ENCODE measurements around the gene NFKBIL1. TPM values are rescaled to one million over a fixed set of nuclear protein-coding genes. Genes with fewer than 3 reads are reported as not detected.
"Not testable (repeated sequence)": the region's sequence is repeated elsewhere in the genome, so short reads cannot be mapped to it uniquely, and the experiment has no call there.

NFKBIL1 gene
- 21.2 to 30.1 TPM (median 29.6 TPM) in 3 replicates for total RNA-seq
- long read RNA-seq, transcript NFKBIL1-203 (4 exons, 1,478 nt), result major isoform, 13 of 34 reads
- long read RNA-seq, partial matches to known transcripts, result 13 of 34 reads
- long read RNA-seq, other reads (novel, unspliced or antisense), result 2 of 34 reads

- Mint-ChIP-seq H3K27ac (ENCODE audit: unreplicated experiment) (peak within 1 kb of the TSS; percentile 97), H3K4me1 (ENCODE audit: low read depth) (peaks cover 52% of the 10 kb centered on the region), H3K27me3 (ENCODE audit: low read depth) (no peaks in the 10 kb centered on the region), H3K9me3 (ENCODE audit: low read depth) (no peaks in the 10 kb centered on the region), H3K36me3 (ENCODE audit: low read depth) (peaks cover 5% of the 10 kb centered on the region), H3K4me3 (ENCODE audit: unreplicated experiment) (peak within 1 kb of the TSS; percentile 97)
- TF ChIP-seq, protein P1, sequence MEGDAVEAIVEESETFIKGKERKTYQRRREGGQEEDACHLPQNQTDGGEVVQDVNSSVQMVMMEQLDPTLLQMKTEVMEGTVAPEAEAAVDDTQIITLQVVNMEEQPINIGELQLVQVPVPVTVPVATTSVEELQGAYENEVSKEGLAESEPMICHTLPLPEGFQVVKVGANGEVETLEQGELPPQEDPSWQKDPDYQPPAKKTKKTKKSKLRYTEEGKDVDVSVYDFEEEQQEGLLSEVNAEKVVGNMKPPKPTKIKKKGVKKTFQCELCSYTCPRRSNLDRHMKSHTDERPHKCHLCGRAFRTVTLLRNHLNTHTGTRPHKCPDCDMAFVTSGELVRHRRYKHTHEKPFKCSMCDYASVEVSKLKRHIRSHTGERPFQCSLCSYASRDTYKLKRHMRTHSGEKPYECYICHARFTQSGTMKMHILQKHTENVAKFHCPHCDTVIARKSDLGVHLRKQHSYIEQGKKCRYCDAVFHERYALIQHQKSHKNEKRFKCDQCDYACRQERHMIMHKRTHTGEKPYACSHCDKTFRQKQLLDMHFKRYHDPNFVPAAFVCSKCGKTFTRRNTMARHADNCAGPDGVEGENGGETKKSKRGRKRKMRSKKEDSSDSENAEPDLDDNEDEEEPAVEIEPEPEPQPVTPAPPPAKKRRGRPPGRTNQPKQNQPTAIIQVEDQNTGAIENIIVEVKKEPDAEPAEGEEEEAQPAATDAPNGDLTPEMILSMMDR (IDR thresholded peaks at IDR 0.05), result peak; percentile 52
- DNase-seq (ENCODE audit: low spot score), result peak; percentile 97
Observed at GRCh38 chr6:31546958-31547726, at the start of gene NFKBIL1. TSS of gene NFKBIL1 (plus strand) at chr6:31547608. CDS start at chr6:31547695, 87 bp downstream.

GRCh38 chr6:31498748-31499147, 48.7 kb upstream of the NFKBIL1 start:
- no peak for DNase-seq (ENCODE audit: low spot score)
- Mint-ChIP-seq H3K27ac (ENCODE audit: unreplicated experiment) (peak overlapping the region; percentile 71), H3K4me1 (ENCODE audit: low read depth) (peaks cover 44% of the 10 kb centered on the region), H3K4me3 (ENCODE audit: unreplicated experiment) (peak overlapping the region; percentile 87), H3K36me3 (ENCODE audit: low read depth) (peaks cover 1% of the 10 kb centered on the region), H3K27me3 (ENCODE audit: low read depth) (no peaks in the 10 kb centered on the region), H3K9me3 (ENCODE audit: low read depth) (peaks cover 6% of the 10 kb centered on the region)
- TF ChIP-seq, protein P1 (IDR thresholded peaks at IDR 0.05), result no peak

DNA sequence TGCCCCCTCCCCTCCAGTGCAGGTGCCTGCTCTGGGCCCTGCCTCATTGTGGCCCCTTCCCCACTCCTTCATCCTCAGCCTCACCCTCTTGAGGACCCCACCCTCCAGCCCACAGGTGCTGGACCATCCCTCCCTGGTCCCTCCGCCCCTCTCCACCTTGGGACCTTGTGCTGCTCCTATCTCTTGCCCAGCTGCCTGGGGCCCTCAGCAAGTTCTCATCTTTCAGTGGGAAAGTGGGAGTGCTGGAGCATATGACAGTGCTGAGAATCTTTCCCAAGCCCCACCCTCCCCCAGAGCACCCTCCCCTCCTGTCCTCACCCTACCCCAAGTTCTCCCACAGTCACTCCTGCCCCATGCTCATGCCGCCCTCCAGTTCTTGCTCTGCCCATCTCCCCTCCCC, 47.8 kb upstream of the NFKBIL1 start:
- not testable (repeated sequence) for H3K27ac Mint-ChIP-seq (ENCODE audit: unreplicated experiment); H3K36me3 Mint-ChIP-seq (ENCODE audit: low read depth); H3K27me3 Mint-ChIP-seq (ENCODE audit: low read depth); H3K4me3 Mint-ChIP-seq (ENCODE audit: unreplicated experiment); DNase-seq (ENCODE audit: low spot score); H3K9me3 Mint-ChIP-seq (ENCODE audit: low read depth)
- H3K4me1 Mint-ChIP-seq (ENCODE audit: low read depth), result peaks cover 39% of the 10 kb centered on the region

- DNase-seq (ENCODE audit: low spot score), result no peak
- peaks cover 6% of the 10 kb centered on the region for H3K9me3 Mint-ChIP-seq (ENCODE audit: low read depth)
- H3K4me3 Mint-ChIP-seq (ENCODE audit: unreplicated experiment), result no peak overlapping the region
- no peaks in the 10 kb centered on the region for H3K27me3 Mint-ChIP-seq (ENCODE audit: low read depth)
- H3K36me3 Mint-ChIP-seq (ENCODE audit: low read depth), result peaks cover 4% of the 10 kb centered on the region
- TF ChIP-seq, protein P1 (IDR thresholded peaks at IDR 0.05), result no peak
- H3K4me1 Mint-ChIP-seq (ENCODE audit: low read depth), result peaks cover 15% of the 10 kb centered on the region
- H3K27ac Mint-ChIP-seq (ENCODE audit: unreplicated experiment), result no peak overlapping the region
Observed at GRCh38 chr6:31502586-31502985, 44.8 kb upstream of the NFKBIL1 start.

GRCh38 chr6:31509036-31509435, 38.4 kb upstream of the NFKBIL1 start:
- not testable (repeated sequence) for H3K27me3 Mint-ChIP-seq (ENCODE audit: low read depth); H3K36me3 Mint-ChIP-seq (ENCODE audit: low read depth); H3K27ac Mint-ChIP-seq (ENCODE audit: unreplicated experiment); DNase-seq (ENCODE audit: low spot score); H3K4me1 Mint-ChIP-seq (ENCODE audit: low read depth); H3K4me3 Mint-ChIP-seq (ENCODE audit: unreplicated experiment); H3K9me3 Mint-ChIP-seq (ENCODE audit: low read depth)

GRCh38 chr6:31510007-31510406, 37.4 kb upstream of the NFKBIL1 start:
- H3K27me3 Mint-ChIP-seq (ENCODE audit: low read depth), result no peaks in the 10 kb centered on the region
- peaks cover 5% of the 10 kb centered on the region for H3K36me3 Mint-ChIP-seq (ENCODE audit: low read depth)
- H3K9me3 Mint-ChIP-seq (ENCODE audit: low read depth), result no peaks in the 10 kb centered on the region
- H3K27ac Mint-ChIP-seq (ENCODE audit: unreplicated experiment), result no peak overlapping the region
- no peak for DNase-seq (ENCODE audit: low spot score)
- peaks cover 7% of the 10 kb centered on the region for H3K4me1 Mint-ChIP-seq (ENCODE audit: low read depth)
- no peak overlapping the region for H3K4me3 Mint-ChIP-seq (ENCODE audit: unreplicated experiment)
- TF ChIP-seq, protein P1 (IDR thresholded peaks at IDR 0.05), result no peak

All from chondrocyte (in vitro differentiated cells).